ENCODE data around the gene SLC35E2B.

SLC35E2B gene

GRCh38 chr1:1627261-1627828 lies 65.2 kb downstream of the SLC35E2B start:
- H3K36me3 Mint-ChIP-seq = peaks cover 19% of the 10 kb centered on the region
- H3K4me3 Mint-ChIP-seq = no peak overlapping the region
- H3K4me1 Mint-ChIP-seq = peaks cover 12% of the 10 kb centered on the region
- no peak overlapping the region for H3K27ac Mint-ChIP-seq
- DNase-seq (ENCODE audit: low spot score in 2 of 2) = no peak
- H3K9me3 Mint-ChIP-seq = no peaks in the 10 kb centered on the region
- no peak for ATAC-seq

- no peaks in the 10 kb centered on the region for H3K9me3 Mint-ChIP-seq
- H3K4me3 Mint-ChIP-seq = no peak overlapping the region
- no peak overlapping the region for H3K27ac Mint-ChIP-seq
- peaks cover 12% of the 10 kb centered on the region for H3K4me1 Mint-ChIP-seq
- peaks cover 15% of the 10 kb centered on the region for H3K36me3 Mint-ChIP-seq
- ATAC-seq (no peak), DNase-seq (ENCODE audit: low spot score in 2 of 2) (no peak)
These were observed 66.1 kb downstream of the SLC35E2B start for GRCh38 chr1:1626207-1627141.

GRCh38 chr1:1625824-1626206 lies 66.8 kb downstream of the SLC35E2B start:
- ATAC-seq (no peak), DNase-seq (ENCODE audit: low spot score in 2 of 2) (no peak)
- Mint-ChIP-seq H3K4me1 (peaks cover 12% of the 10 kb centered on the region), H3K36me3 (peaks cover 12% of the 10 kb centered on the region), H3K4me3 (no peak overlapping the region), H3K27ac (no peak overlapping the region), H3K9me3 (no peaks in the 10 kb centered on the region)

GRCh38 chr1:1625404-1625775 lies 67.2 kb downstream of the SLC35E2B start:
- Mint-ChIP-seq H3K9me3 (no peaks in the 10 kb centered on the region), H3K27ac (no peak overlapping the region), H3K36me3 (peaks cover 10% of the 10 kb centered on the region), H3K4me3 (no peak overlapping the region), H3K4me1 (peaks cover 11% of the 10 kb centered on the region)
- ATAC-seq (no peak), DNase-seq (ENCODE audit: low spot score in 2 of 2) (no peak)

GRCh38 chr1:1624443-1625403 lies 67.9 kb downstream of the SLC35E2B start:
- peaks cover 3% of the 10 kb centered on the region for H3K36me3 Mint-ChIP-seq
- H3K4me1 Mint-ChIP-seq = peaks cover 6% of the 10 kb centered on the region
- no peak overlapping the region for H3K27ac Mint-ChIP-seq
- no peaks in the 10 kb centered on the region for H3K9me3 Mint-ChIP-seq
- H3K4me3 Mint-ChIP-seq = no peak overlapping the region
- no peak for ATAC-seq
- DNase-seq (ENCODE audit: low spot score in 2 of 2) = no peak

- no peaks in the 10 kb centered on the region for H3K9me3 Mint-ChIP-seq
- no peak overlapping the region for H3K27ac Mint-ChIP-seq
- DNase-seq (ENCODE audit: low spot score in 2 of 2) = no peak
- no peak overlapping the region for H3K4me3 Mint-ChIP-seq
- no peak for ATAC-seq
- peaks cover 6% of the 10 kb centered on the region for H3K4me1 Mint-ChIP-seq
- H3K36me3 Mint-ChIP-seq = no peaks in the 10 kb centered on the region
These were observed 68.8 kb downstream of the SLC35E2B start for GRCh38 chr1:1623631-1624442.

GRCh38 chr1:1623181-1623630 lies 69.4 kb downstream of the SLC35E2B start:
- no peak for DNase-seq (ENCODE audit: low spot score in 2 of 2)
- Mint-ChIP-seq H3K9me3 (no peaks in the 10 kb centered on the region), H3K4me3 (no peak overlapping the region), H3K27ac (no peak overlapping the region), H3K36me3 (no peaks in the 10 kb centered on the region), H3K4me1 (peaks cover 6% of the 10 kb centered on the region)
- no peak for ATAC-seq

- H3K27ac Mint-ChIP-seq = peak overlapping the region; percentile 17
- H3K36me3 Mint-ChIP-seq = peaks cover 3% of the 10 kb centered on the region
- no peak for DNase-seq (ENCODE audit: low spot score in 2 of 2)
- H3K4me3 Mint-ChIP-seq = no peak overlapping the region
- H3K4me1 Mint-ChIP-seq = peaks cover 6% of the 10 kb centered on the region
- ATAC-seq = no peak
- no peaks in the 10 kb centered on the region for H3K9me3 Mint-ChIP-seq
These were observed 69.9 kb downstream of the SLC35E2B start for GRCh38 chr1:1622788-1623094.

- ATAC-seq (peak; percentile 4), DNase-seq (ENCODE audit: low spot score in 2 of 2) (no peak)
- peaks cover 6% of the 10 kb centered on the region for H3K4me1 Mint-ChIP-seq
- no peaks in the 10 kb centered on the region for H3K9me3 Mint-ChIP-seq
- H3K36me3 Mint-ChIP-seq = peaks cover 8% of the 10 kb centered on the region
- H3K4me3 Mint-ChIP-seq = no peak overlapping the region
- peak overlapping the region; percentile 17 for H3K27ac Mint-ChIP-seq
These were observed 70.4 kb downstream of the SLC35E2B start for GRCh38 chr1:1622010-1622787.

- DNase-seq (ENCODE audit: low spot score in 2 of 2) (no peak), ATAC-seq (no peak)
- Mint-ChIP-seq H3K4me1 (peaks cover 6% of the 10 kb centered on the region), H3K27ac (no peak overlapping the region), H3K9me3 (no peaks in the 10 kb centered on the region), H3K36me3 (peaks cover 17% of the 10 kb centered on the region), H3K4me3 (no peak overlapping the region)
These were observed 71.2 kb downstream of the SLC35E2B start for GRCh38 chr1:1621173-1622009.

GRCh38 chr1:1620433-1621139 lies 72.0 kb downstream of the SLC35E2B start:
- H3K9me3 Mint-ChIP-seq = no peaks in the 10 kb centered on the region
- ATAC-seq (no peak), DNase-seq (ENCODE audit: low spot score in 2 of 2) (no peak)
- no peak overlapping the region for H3K4me3 Mint-ChIP-seq
- H3K36me3 Mint-ChIP-seq = peaks cover 18% of the 10 kb centered on the region
- H3K27ac Mint-ChIP-seq = no peak overlapping the region
- H3K4me1 Mint-ChIP-seq = peaks cover 6% of the 10 kb centered on the region

- no peak overlapping the region for H3K4me3 Mint-ChIP-seq
- no peaks in the 10 kb centered on the region for H3K9me3 Mint-ChIP-seq
- no peak overlapping the region for H3K27ac Mint-ChIP-seq
- H3K4me1 Mint-ChIP-seq = peaks cover 7% of the 10 kb centered on the region
- DNase-seq (ENCODE audit: low spot score in 2 of 2) (no peak), ATAC-seq (no peak)
- peaks cover 24% of the 10 kb centered on the region for H3K36me3 Mint-ChIP-seq
These were observed 72.7 kb downstream of the SLC35E2B start for GRCh38 chr1:1619917-1620361.
